H1 (cell line): ENCODE measurements around the gene DPM2. TPM values are rescaled to one million over a fixed set of nuclear protein-coding genes. Genes with fewer than 3 reads are reported as not detected.

Experiments used
- CTCF ChIA-PET: fragments of 300-600 bp; sonication (Branson Sonifier 250); formaldehyde crosslinking; loops from one replicate; lab custom pipeline; 2021; ENCODE audit not compliant: partially characterized antibody; lab: Charles Lee
- POLR2A ChIA-PET: fragments of 300-600 bp; sonication (Branson Sonifier 250); formaldehyde crosslinking; loops from one replicate; lab custom pipeline; 2021; ENCODE audit warnings: inconsistent platforms; ENCODE audit not compliant: partially characterized antibody; lab: Charles Lee
- DNase-seq, 2 experiments: peaks; one replicate each; pipeline versions ENCODE4 v3.0.0 to v3.0.0-alpha.2; 2010 to 2022; ENCODE audit warnings: low spot score in 2 of 2, low read depth in 1 of 2, mixed read lengths in 1 of 2
- FAIRE-seq: peaks from 2 replicates; lab custom pipeline; 2011; peaks lifted over from hg19 to GRCh38; lab: Jason Lieb, UNC
- H2AFZ ChIP-seq: 2 replicates; pipeline ENCODE4 v1.8.1; 2012; ENCODE audit warnings: low read length, inconsistent platforms
- H2AK5ac ChIP-seq: 2 replicates; pipeline ENCODE4 v1.6.1; 2013; ENCODE audit warnings: low read depth, low read length
- H2BK120ac ChIP-seq: replicated peaks from 2 replicates; pipeline ENCODE3; 2013; ENCODE audit warnings: low read depth, low read length, inconsistent platforms
- H2BK12ac ChIP-seq: 2 replicates; pipeline ENCODE4 v1.6.1; 2013; ENCODE audit warnings: low read depth, low read length
- H2BK15ac ChIP-seq: 2 replicates; pipeline ENCODE4 v1.6.1; 2013; ENCODE audit warnings: low read length
- H2BK20ac ChIP-seq: 2 replicates; pipeline ENCODE4 v1.6.1; 2013; ENCODE audit warnings: low read length
- H2BK5ac ChIP-seq: 2 replicates; pipeline ENCODE4 v1.6.1; 2013; ENCODE audit warnings: low read depth, low read length
- H3K14ac ChIP-seq: 2 replicates; pipeline ENCODE4 v1.6.1; 2013; ENCODE audit warnings: inconsistent platforms; ENCODE audit not compliant: insufficient read length
- H3K18ac ChIP-seq: 2 replicates; pipeline ENCODE4 v1.6.1; 2013; ENCODE audit warnings: low read length; ENCODE audit errors: extremely low read depth
- H3K23ac ChIP-seq: 2 replicates; pipeline ENCODE4 v1.6.1; 2013; ENCODE audit warnings: inconsistent platforms; ENCODE audit not compliant: insufficient read length
- H3K23me2 ChIP-seq: 2 replicates; pipeline ENCODE4 v1.6.1; 2013; ENCODE audit warnings: low read depth, low read length
- H3K27ac ChIP-seq: 2 replicates; pipeline ENCODE4 v1.6.1; 2011; ENCODE audit warnings: low read depth, low read length, inconsistent platforms
- H3K27me3 ChIP-seq, 4 experiments: replicated peaks in 1 of 4; 1 replicate in 1 of 4; 2 replicates in 3 of 4; pipeline versions ENCODE4 v1.6.1 to v1.8.1; 2011 to 2013; ENCODE audit warnings: low read length in 3 of 4, mild to moderate bottlenecking in 3 of 4, inconsistent platforms in 2 of 4, mixed read lengths in 2 of 4, moderate library complexity in 1 of 4; ENCODE audit not compliant: control insufficient read depth in 3 of 4, insufficient read depth in 3 of 4; ENCODE audit errors: extremely low read depth in 1 of 4
- H3K36me3 ChIP-seq, 4 experiments: 2 replicates each; pipeline versions ENCODE4 v1.6.1 to v1.8.1; 2011 to 2013; ENCODE audit warnings: mild to moderate bottlenecking in 4 of 4, low read length in 3 of 4, moderate library complexity in 2 of 4, control low read depth in 1 of 4, inconsistent platforms in 1 of 4; ENCODE audit not compliant: insufficient read depth in 4 of 4, control insufficient read depth in 2 of 4
- H3K4ac ChIP-seq: replicated peaks from 2 replicates; pipeline ENCODE3; 2013; ENCODE audit warnings: low read length, low read depth, mixed read lengths, inconsistent platforms; ENCODE audit not compliant: insufficient read length
- H3K4me1 ChIP-seq, 4 experiments: replicated peaks in 1 of 4; 1 replicate in 1 of 4; 2 replicates in 3 of 4; pipeline versions ENCODE4 v1.6.1 to v1.8.1; 2011 to 2013; ENCODE audit warnings: low read length in 3 of 4, inconsistent platforms in 2 of 4, mixed read lengths in 1 of 4; ENCODE audit not compliant: insufficient read depth in 4 of 4, control insufficient read depth in 3 of 4
- H3K4me2 ChIP-seq, 2 experiments: 2 replicates each; pipeline versions ENCODE4 v1.6.1 to v1.8.1; 2011 to 2013; ENCODE audit warnings: low read depth in 2 of 2, low read length in 2 of 2, control low read depth in 1 of 2, inconsistent platforms in 1 of 2, mild to moderate bottlenecking in 1 of 2; ENCODE audit not compliant: insufficient read depth in 1 of 2
- H3K4me3 ChIP-seq, 4 experiments: fragments of 200-600, 300-600 bp in 1 of 4; sonication (generic), shearing (Covaris generic), sonication (Bioruptor Twin) in 1 of 4; 2 replicates each; pipeline versions ENCODE4 v1.5.1 to v1.8.1; 2011 to 2016; ENCODE audit warnings: low read length in 4 of 4, low read depth in 3 of 4, control low read depth in 2 of 4, inconsistent platforms in 2 of 4, mild to moderate bottlenecking in 2 of 4, mixed read lengths in 1 of 4, moderate library complexity in 1 of 4; ENCODE audit not compliant: insufficient read depth in 2 of 4; ENCODE audit errors: extremely low read depth in 1 of 4
- H3K56ac ChIP-seq: replicated peaks from 2 replicates; pipeline ENCODE3; 2013; ENCODE audit warnings: low read depth, mild to moderate bottlenecking, mixed read lengths, low read length, inconsistent platforms; ENCODE audit not compliant: insufficient read length
- H3K79me1 ChIP-seq: 2 replicates; pipeline ENCODE4 v1.6.1; 2013; ENCODE audit warnings: low read depth, low read length, control low read depth
- H3K79me2 ChIP-seq, 2 experiments: 2 replicates each; pipeline versions ENCODE4 v1.6.1 to v1.8.1; 2012 to 2013; ENCODE audit warnings: low read length in 2 of 2, mild to moderate bottlenecking in 2 of 2, inconsistent platforms in 1 of 2; ENCODE audit not compliant: insufficient read depth in 2 of 2, control insufficient read depth in 1 of 2
- H3K9ac ChIP-seq, 4 experiments: replicated peaks in 1 of 4; 1 replicate in 1 of 4; 2 replicates in 3 of 4; pipeline versions ENCODE4 v1.6.1 to v1.8.1; 2011 to 2013; ENCODE audit warnings: low read depth in 3 of 4, low read length in 3 of 4, control low read depth in 2 of 4, mild to moderate bottlenecking in 2 of 4, moderate library complexity in 2 of 4, inconsistent platforms in 1 of 4; ENCODE audit errors: extremely low read depth in 1 of 4
- H3K9me3 ChIP-seq, 2 experiments: 2 replicates each; pipeline versions ENCODE4 v1.6.1 to v1.8.1; 2012 to 2013; ENCODE audit warnings: mild to moderate bottlenecking in 2 of 2, moderate library complexity in 2 of 2, control low read depth in 1 of 2, inconsistent platforms in 1 of 2, low read depth in 1 of 2, low read length in 1 of 2, mixed read lengths in 1 of 2; ENCODE audit not compliant: insufficient read depth in 2 of 2
- H4K20me1 ChIP-seq, 2 experiments: replicated peaks in 1 of 2; 2 replicates each; pipeline versions ENCODE3 to v1.8.1; 2011 to 2013; ENCODE audit warnings: inconsistent platforms in 2 of 2, low read length in 2 of 2, mild to moderate bottlenecking in 1 of 2; ENCODE audit not compliant: insufficient read depth in 2 of 2, control insufficient read depth in 1 of 2
- H4K5ac ChIP-seq: 2 replicates; pipeline ENCODE4 v1.6.1; 2013; ENCODE audit warnings: low read length, low read depth, mixed read lengths, inconsistent platforms; ENCODE audit not compliant: insufficient read length
- H4K8ac ChIP-seq: 2 replicates; pipeline ENCODE4 v1.8.0; 2013; ENCODE audit warnings: mild to moderate bottlenecking, moderate library complexity, low read length, inconsistent platforms; ENCODE audit not compliant: insufficient read depth; ENCODE audit errors: extremely low read depth
- H4K91ac ChIP-seq: replicated peaks from 2 replicates; pipeline ENCODE3; 2013; ENCODE audit warnings: low read length, mixed read lengths, inconsistent platforms; ENCODE audit not compliant: insufficient read length
- ASH2L ChIP-seq: fragments of 200-600, 300-600 bp; sonication (generic); IDR thresholded peaks from one replicate; pipeline ENCODE4 v1.7.1; 2017; ENCODE audit warnings: low read length
- BACH1 ChIP-seq: IDR thresholded peaks from 2 replicates; pipeline ENCODE4 v1.6.1; 2012; ENCODE audit warnings: low read length, improper control_type of control experiment
- BRCA1 ChIP-seq: IDR thresholded peaks from 2 replicates; pipeline ENCODE4 v1.6.1; 2012; ENCODE audit warnings: low read depth, low read length, improper control_type of control experiment
- CBX8 ChIP-seq: fragments of 300-800, 300-1000 bp; sonication (generic); IDR thresholded peaks from 2 replicates; pipeline ENCODE4 v1.7.1; 2016; ENCODE audit warnings: low read depth, low read length, borderline replicate concordance
- CHD2 ChIP-seq: IDR thresholded peaks from 2 replicates; pipeline ENCODE4 v1.6.1; 2012; ENCODE audit warnings: low read length, improper control_type of control experiment
- CREB1 ChIP-seq: IDR thresholded peaks from 2 replicates; pipeline ENCODE4 v1.6.1; 2012; ENCODE audit warnings: inconsistent platforms
- PHF8 ChIP-seq: fragments of 200-600 bp; sonication (generic); conservative IDR thresholded peaks from 2 replicates; pipeline ENCODE4 v1.7.1; 2012; ENCODE audit warnings: low read depth, mild to moderate bottlenecking, inconsistent platforms, low read length, moderate library complexity
- POLR2A ChIP-seq, 2 experiments: IDR thresholded peaks; 1 replicate in 1 of 2; 2 replicates in 1 of 2; pipeline ENCODE4 v1.6.1; 2011; ENCODE audit warnings: low read depth in 2 of 2, low read length in 2 of 2, mild to moderate bottlenecking in 2 of 2; ENCODE audit errors: control extremely low read depth in 1 of 2
- SIX5 ChIP-seq: IDR thresholded peaks from 2 replicates; pipeline ENCODE4 v1.6.1; 2011; ENCODE audit warnings: mild to moderate bottlenecking, low read depth, low read length
- WGBS, 2 experiments: shearing (Covaris generic) in 1 of 2; methylation state at CpG; one replicate each; pipeline versions ENCODE4 v1.1.6 to v1.1.7; 2013 to 2015; ENCODE audit warnings: low lambda C conversion rate in 2 of 2, mixed read lengths in 2 of 2, inconsistent platforms in 1 of 2, low coverage in 1 of 2, missing lambda C conversion rate in 1 of 2; ENCODE audit not compliant: insufficient replicate concordance in 2 of 2, insufficient coverage in 1 of 2, insufficient read length in 1 of 2; ENCODE audit errors: extremely low coverage in 1 of 2, missing lambda C conversion rate in 1 of 2; 5-methylcytosine and 5-hydroxymethylcytosine counted together
- polyA plus RNA-seq, 7 experiments: library from polyadenylated mRNA; depleted of rRNA in 3 of 7; stranded (reverse) in 5 of 7; unstranded in 2 of 7; fragments of >200 nt in 5 of 7; fragments of 200-250 nt in 2 of 7; gene quantifications; 1 replicate in 5 of 7; 2 replicates in 1 of 7; 4 replicates in 1 of 7; pipeline versions ENCODE4 v1.2.1 to v1.2.3, GENCODE V29; 2011 to 2013; ENCODE audit warnings: missing spikeins in 2 of 7, mixed read lengths in 2 of 7
- total RNA-seq: library from RNA; stranded (reverse); fragmentation: NEBNext Ultra II Directional; extraction: Animal tissue kit (Norgen Biotek cat#: 25700); gene quantifications from 2 replicates; pipeline ENCODE4 v1.2.1, GENCODE V29; 2021
- TF ChIP-seq, protein P1 (sequence below): IDR thresholded peaks from 2 replicates; pipeline ENCODE4 v1.6.1; 2011; ENCODE audit warnings: low read depth, mild to moderate bottlenecking, low read length; ENCODE audit not compliant: insufficient read depth

Gene DPM2
- total and polyA plus RNA-seq, 2 of the 8 experiments (the other 6 are each of a cell fraction or from before 2014, with no cell fraction given), result 45.4 to 95.4 TPM

DNA sequence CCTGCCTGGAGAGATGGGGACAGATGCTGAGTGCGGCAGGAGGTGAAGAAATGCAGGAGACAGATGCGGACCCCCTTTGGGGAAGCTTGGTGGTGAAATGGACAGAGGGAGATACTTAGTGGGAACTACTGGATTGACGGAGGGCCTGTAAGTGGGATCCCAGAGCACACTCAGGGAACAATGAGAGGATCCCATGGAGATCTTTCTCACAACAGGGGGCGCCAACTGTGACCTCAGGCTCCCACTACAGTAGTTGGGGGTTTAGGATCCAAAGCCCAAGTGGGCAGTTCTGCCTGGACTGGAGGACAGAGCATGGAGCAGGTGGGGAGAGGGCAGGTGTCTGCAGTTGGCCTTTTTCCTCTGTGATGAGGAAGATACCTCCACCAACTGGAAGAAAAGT lies 3.4 kb downstream of the DPM2 start:
- Histone ChIP-seq H3K23ac (no peak overlapping the region), H3K27ac (no peak overlapping the region), H3K36me3 (peaks cover 0 to 3% (median 0%) of the 10 kb centered on the region in 4 experiments; a peak in 2 of 8 replicates), H4K91ac (no peak overlapping the region), H2BK5ac (no peak overlapping the region), H4K20me1 (peaks cover 1 to 22% of the 10 kb centered on the region in 2 experiments), H3K9me3 (no peaks in the 10 kb centered on the region), H4K5ac (no peak overlapping the region), H3K56ac (no peak overlapping the region), H2BK120ac (no peak overlapping the region), H2BK15ac (no peak overlapping the region), H4K8ac (no peak overlapping the region; the same call in 1 of the 2 replicates), H3K4me1 (peaks cover 13 to 23% (median 18%) of the 10 kb centered on the region in 4 experiments), H3K27me3 (peaks cover 0 to 7% (median 3%) of the 10 kb centered on the region in 4 experiments; a peak in 4 of 7 replicates), H3K23me2 (peaks cover 20% of the 10 kb centered on the region; the same call in 1 of the 2 replicates), H2AFZ (no peak overlapping the region), H3K4me2 (no peak overlapping the region), H3K4me3 (no peak overlapping the region), H2AK5ac (no peak overlapping the region), H2BK12ac (no peak overlapping the region), H2BK20ac (no peak overlapping the region), H3K79me2 (peaks cover 0 to 15% of the 10 kb centered on the region in 2 experiments; a peak in 1 of 4 replicates), H3K79me1 (peaks cover 10% of the 10 kb centered on the region), H3K18ac (no peak overlapping the region; the same call in 1 of the 2 replicates), H3K4ac (no peak overlapping the region), H3K14ac (no peak overlapping the region), H3K9ac (no peak overlapping the region)
- FAIRE-seq, result no peak
- TF ChIP-seq POLR2A (IDR thresholded peaks at IDR 0.05; ENCODE audit: control extremely low read depth in 1 of 2, low read depth in 2 of 2, low read length in 2 of 2), result no peak
- TF ChIP-seq PHF8, result no peak
- TF ChIP-seq, protein P1, sequence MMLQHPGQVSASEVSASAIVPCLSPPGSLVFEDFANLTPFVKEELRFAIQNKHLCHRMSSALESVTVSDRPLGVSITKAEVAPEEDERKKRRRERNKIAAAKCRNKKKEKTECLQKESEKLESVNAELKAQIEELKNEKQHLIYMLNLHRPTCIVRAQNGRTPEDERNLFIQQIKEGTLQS, result no peak
- TF ChIP-seq CHD2, result no peak
- no peak for TF ChIP-seq BRCA1
- TF ChIP-seq CBX8, result no peak
- TF ChIP-seq SIX5, result no peak
- no peak for TF ChIP-seq BACH1
- TF ChIP-seq ASH2L, result no peak
- TF ChIP-seq CREB1, result no peak
- POLR2A ChIA-PET, result interaction anchor here (1.7 kb wide), 1 partner anchor 8 kb away, joined by 4 read pairs; no protein-coding TSS in a partner anchor
- WGBS, 2 experiments, result 80% methylated on average over 4 of the region's 4 CpGs; no CpG with 5 or more reads in 1 of the 2 experiments
- no peak for DNase-seq
- CTCF ChIA-PET, result interaction anchor here (1.0 to 35.5 kb wide), 5 partner anchors 8 to 325 kb away, joined by 3 to 825 read pairs (median 5); no protein-coding TSS in a partner anchor
